ENCODE measurements around the gene TEAD1. TPM values are rescaled to one million over a fixed set of nuclear protein-coding genes. Genes with fewer than 3 reads are reported as not detected.

Gene TEAD1
- total RNA-seq, 4 donors from 2014 or later = 38.8 to 110 (median 75.3) TPM

GRCh38 chr11:12735262-12735661 lies 61.0 kb downstream of the TEAD1 start:
- H3K27me3 ChIP-seq = no peaks in the 10 kb centered on the region
- H3K4me1 ChIP-seq = no peaks in the 10 kb centered on the region
- intact Hi-C loops (cut with DNase I; ENCODE audit: low total_unique reads) = no loop called here
- no peak overlapping the region for H3K27ac ChIP-seq
- TF ChIP-seq CTCF (IDR thresholded peaks at IDR 0.05) (no peak), POLR2A (IDR thresholded peaks at IDR 0.05) (no peak)
- no peak for DNase-seq
- no peaks in the 10 kb centered on the region for H3K9me3 ChIP-seq
- no peaks in the 10 kb centered on the region for H3K36me3 ChIP-seq
- no peak overlapping the region for H3K4me3 ChIP-seq

GRCh38 chr11:12737024-12737423 lies 62.8 kb downstream of the TEAD1 start:
- Histone ChIP-seq H3K27ac (no peak overlapping the region), H3K9me3 (no peaks in the 10 kb centered on the region), H3K27me3 (no peaks in the 10 kb centered on the region), H3K36me3 (no peaks in the 10 kb centered on the region), H3K4me1 (no peaks in the 10 kb centered on the region), H3K4me3 (no peak overlapping the region)
- no peak for DNase-seq
- TF ChIP-seq POLR2A (IDR thresholded peaks at IDR 0.05) = no peak
- intact Hi-C loops (cut with DNase I; ENCODE audit: low total_unique reads) = no loop called here

- intact Hi-C loops (cut with DNase I; ENCODE audit: low total_unique reads) = no loop called here
- Histone ChIP-seq H3K36me3 (no peaks in the 10 kb centered on the region), H3K4me1 (no peaks in the 10 kb centered on the region), H3K4me3 (no peak overlapping the region), H3K27me3 (no peaks in the 10 kb centered on the region), H3K9me3 (no peaks in the 10 kb centered on the region), H3K27ac (no peak overlapping the region)
- TF ChIP-seq CTCF (IDR thresholded peaks at IDR 0.05) (no peak), POLR2A (IDR thresholded peaks at IDR 0.05) (no peak)
- DNase-seq = no peak
These were observed 67.5 kb downstream of the TEAD1 start for GRCh38 chr11:12741671-12742216.

- no peak overlapping the region for H3K27ac ChIP-seq
- H3K36me3 ChIP-seq = no peaks in the 10 kb centered on the region
- DNase-seq = no peak
- no peak for TF ChIP-seq CTCF (IDR thresholded peaks at IDR 0.05)
- TF ChIP-seq POLR2A (IDR thresholded peaks at IDR 0.05) = no peak
- intact Hi-C loops (cut with DNase I; ENCODE audit: low total_unique reads) = no loop called here
- H3K27me3 ChIP-seq = no peaks in the 10 kb centered on the region
- no peaks in the 10 kb centered on the region for H3K4me1 ChIP-seq
- no peaks in the 10 kb centered on the region for H3K9me3 ChIP-seq
- H3K4me3 ChIP-seq = no peak overlapping the region
These were observed 69.7 kb downstream of the TEAD1 start for GRCh38 chr11:12743834-12744449.

- no peaks in the 10 kb centered on the region for H3K9me3 ChIP-seq
- no peak for TF ChIP-seq POLR2A (IDR thresholded peaks at IDR 0.05)
- no peak for TF ChIP-seq CTCF (IDR thresholded peaks at IDR 0.05)
- intact Hi-C loops (cut with DNase I; ENCODE audit: low total_unique reads) = no loop called here
- H3K27me3 ChIP-seq = no peaks in the 10 kb centered on the region
- H3K4me3 ChIP-seq = no peak overlapping the region
- peak overlapping the region in 1 of 2 donors; percentile 33 for H3K27ac ChIP-seq
- H3K4me1 ChIP-seq = no peaks in the 10 kb centered on the region
- no peaks in the 10 kb centered on the region for H3K36me3 ChIP-seq
- no peak for DNase-seq
These were observed 70.7 kb downstream of the TEAD1 start for GRCh38 chr11:12744826-12745502.
